Loucy (cell line): ENCODE data around the gene SLC6A9.

Source experiments
- CTCF ChIP-seq: fragments of 200-600 bp; sonication (generic); conservative IDR thresholded peaks from 2 replicates; pipeline ENCODE4 v1.5.1; 2014; ENCODE audit warnings: mild to moderate bottlenecking, antibody characterized with exemption, low read length
- EZH2phosphoT487 ChIP-seq: fragments of 200-600 bp; IDR thresholded peaks from 2 replicates; pipeline ENCODE4 v1.6.1; 2018; ENCODE audit warnings: antibody characterized with exemption, mild to moderate bottlenecking, moderate library complexity, borderline replicate concordance

GRCh38 chr1:44035726-44036408, 4.6 kb upstream of the SLC6A9 start:
- TF ChIP-seq CTCF, result no peak
- no peak for TF ChIP-seq EZH2phosphoT487
